Body of pancreas (tissue), 4 donors: ENCODE results near the gene AOX1.

Source experiments
- POLR2A ChIP-seq, 3 donors: fragments of 450-650 bp; IDR thresholded peaks; one replicate each; pipeline ENCODE4 v1.6.1; 2016; ENCODE audit warnings: antibody characterized with exemption in 3 of 3, mild to moderate bottlenecking in 2 of 3
- TF ChIP-seq, protein P1 (sequence below), 7 experiments: fragments of 450-650 bp in 4 of 7; fragments of 200-600 bp in 3 of 7; sonication (generic) in 3 of 7; IDR thresholded peaks; one replicate each; pipeline ENCODE4 v1.5.1; 2016 to 2019; ENCODE audit warnings: antibody characterized with exemption in 7 of 7

DNA sequence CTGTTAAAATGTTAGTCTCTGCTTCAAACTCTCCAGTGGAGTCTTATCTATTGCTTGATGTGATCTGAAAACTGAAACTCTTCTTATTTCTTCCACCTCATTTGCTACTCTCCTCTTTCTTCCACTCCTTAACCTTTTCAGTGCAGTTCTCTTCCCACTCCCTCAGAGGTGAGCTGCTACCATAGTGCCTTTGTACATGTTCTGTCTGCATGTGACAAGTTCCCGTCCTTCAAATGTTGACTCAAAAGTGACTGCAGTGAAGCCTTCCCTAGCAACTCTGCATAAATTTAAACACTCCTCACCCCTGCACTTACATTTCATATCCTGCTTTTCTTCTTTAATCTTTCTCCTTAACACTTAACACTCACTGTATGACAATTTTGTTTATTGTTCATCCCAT is 47.7 kb upstream of the AOX1 start:
- no peak for TF ChIP-seq POLR2A (IDR thresholded peaks at IDR 0.05)
- TF ChIP-seq, protein P1, sequence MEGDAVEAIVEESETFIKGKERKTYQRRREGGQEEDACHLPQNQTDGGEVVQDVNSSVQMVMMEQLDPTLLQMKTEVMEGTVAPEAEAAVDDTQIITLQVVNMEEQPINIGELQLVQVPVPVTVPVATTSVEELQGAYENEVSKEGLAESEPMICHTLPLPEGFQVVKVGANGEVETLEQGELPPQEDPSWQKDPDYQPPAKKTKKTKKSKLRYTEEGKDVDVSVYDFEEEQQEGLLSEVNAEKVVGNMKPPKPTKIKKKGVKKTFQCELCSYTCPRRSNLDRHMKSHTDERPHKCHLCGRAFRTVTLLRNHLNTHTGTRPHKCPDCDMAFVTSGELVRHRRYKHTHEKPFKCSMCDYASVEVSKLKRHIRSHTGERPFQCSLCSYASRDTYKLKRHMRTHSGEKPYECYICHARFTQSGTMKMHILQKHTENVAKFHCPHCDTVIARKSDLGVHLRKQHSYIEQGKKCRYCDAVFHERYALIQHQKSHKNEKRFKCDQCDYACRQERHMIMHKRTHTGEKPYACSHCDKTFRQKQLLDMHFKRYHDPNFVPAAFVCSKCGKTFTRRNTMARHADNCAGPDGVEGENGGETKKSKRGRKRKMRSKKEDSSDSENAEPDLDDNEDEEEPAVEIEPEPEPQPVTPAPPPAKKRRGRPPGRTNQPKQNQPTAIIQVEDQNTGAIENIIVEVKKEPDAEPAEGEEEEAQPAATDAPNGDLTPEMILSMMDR (IDR thresholded peaks at IDR 0.05), result no peak
